HEK293T (cell line): ENCODE measurements around the gene KAT6B.
A peak's percentile ranks its signal among the peaks of the same experiment; 100 is the strongest.

Experiments used
- CTCF ChIA-PET: fragments of 350-600 bp; formaldehyde crosslinking; extraction: SDS; loops from one replicate; lab custom pipeline; 2021; ENCODE audit warnings: antibody characterized with exemption, inconsistent platforms; lab: Yijun Ruan, JAX
- POLR2A ChIA-PET: fragments of 350-600 bp; formaldehyde crosslinking; extraction: SDS; loops from one replicate; lab custom pipeline; 2020; ENCODE audit warnings: antibody characterized with exemption, inconsistent platforms; lab: Yijun Ruan, JAX
- DNase-seq: peaks from one replicate; pipeline ENCODE4 v3.0.0; 2012; ENCODE audit warnings: mixed read lengths; ENCODE audit errors: extremely low spot score
- ARNT ChIP-seq: fragments of 450-650 bp; IDR thresholded peaks from 2 replicates; pipeline ENCODE4 v1.6.1; 2017; ENCODE audit warnings: mild to moderate bottlenecking
- BHLHE40 ChIP-seq: fragments of 450-650 bp; IDR thresholded peaks from 2 replicates; pipeline ENCODE4 v1.6.1; 2016; ENCODE audit warnings: mild to moderate bottlenecking, moderate library complexity, borderline replicate concordance
- CTBP1 ChIP-seq: fragments of 450-650 bp; IDR thresholded peaks from 2 replicates; pipeline ENCODE4 v1.6.1; 2016; ENCODE audit warnings: borderline replicate concordance
- ELF4 ChIP-seq: fragments of 450-650 bp; IDR thresholded peaks from 2 replicates; pipeline ENCODE4 v1.6.1; 2017; ENCODE audit warnings: antibody characterized with exemption
- FOXA1 ChIP-seq: fragments of 450-650 bp; IDR thresholded peaks from 2 replicates; pipeline ENCODE4 v1.6.1; 2016; ENCODE audit warnings: mild to moderate bottlenecking
- FOXK2 ChIP-seq: fragments of 450-650 bp; IDR thresholded peaks from 2 replicates; pipeline ENCODE4 v1.6.1; 2016; ENCODE audit warnings: mild to moderate bottlenecking
- FOXM1 ChIP-seq: fragments of 450-650 bp; IDR thresholded peaks from 2 replicates; pipeline ENCODE4 v1.6.1; 2017; ENCODE audit warnings: mild to moderate bottlenecking, borderline replicate concordance
- HDGF ChIP-seq: fragments of 450-650 bp; IDR thresholded peaks from 2 replicates; pipeline ENCODE4 v1.6.1; 2017; ENCODE audit warnings: antibody characterized with exemption, borderline replicate concordance
- L3MBTL2 ChIP-seq: fragments of 450-650 bp; conservative IDR thresholded peaks from 2 replicates; pipeline ENCODE4 v1.6.1; 2016; ENCODE audit warnings: mild to moderate bottlenecking
- LEF1 ChIP-seq: fragments of 450-650 bp; IDR thresholded peaks from 2 replicates; pipeline ENCODE4 v1.6.1; 2017; ENCODE audit warnings: mild to moderate bottlenecking, borderline replicate concordance
- NFRKB ChIP-seq: fragments of 450-650 bp; IDR thresholded peaks from 2 replicates; pipeline ENCODE4 v1.6.1; 2016; ENCODE audit warnings: mild to moderate bottlenecking, moderate library complexity
- PKNOX1 ChIP-seq: fragments of 450-650 bp; IDR thresholded peaks from 2 replicates; pipeline ENCODE4 v1.6.1; 2016
- SP1 ChIP-seq: fragments of 450-650 bp; IDR thresholded peaks from 2 replicates; pipeline ENCODE4 v1.6.1; 2017
- SUZ12 ChIP-seq: fragments of 450-650 bp; IDR thresholded peaks from 2 replicates; pipeline ENCODE4 v1.6.1; 2016; ENCODE audit warnings: mild to moderate bottlenecking
- TARDBP ChIP-seq: fragments of 450-650 bp; IDR thresholded peaks from 2 replicates; pipeline ENCODE4 v1.6.1; 2016
- ZNF384 ChIP-seq: fragments of 450-650 bp; IDR thresholded peaks from 2 replicates; pipeline ENCODE4 v1.6.1; 2016

Gene KAT6B

GRCh38 chr10:74822521-74823089 is 3.8 kb upstream of the KAT6B start:
- CTCF ChIA-PET, result no interaction called here
- DNase-seq, result no peak
- POLR2A ChIA-PET, result interaction anchor here (0.8 kb wide), 1 partner anchor 289 kb away, joined by 3 read pairs; the partner anchor contains the start of gene SAMD8
- TF ChIP-seq CTBP1 (no peak), BHLHE40 (no peak), NFRKB (no peak), FOXM1 (no peak), ELF4 (no peak), FOXK2 (no peak), TARDBP (no peak), ZNF384 (no peak), ARNT (no peak)

- no peak for DNase-seq
- CTCF ChIA-PET, result no interaction called here
- POLR2A ChIA-PET, result no interaction called here
- TF ChIP-seq CTBP1 (peak; percentile 80; the same call in 1 of the 2 replicates), BHLHE40 (no peak), TARDBP (no peak), PKNOX1 (peak; percentile 81)
Measured at GRCh38 chr10:74823791-74824183, 2.6 kb upstream of the KAT6B start.

- POLR2A ChIA-PET, result interaction anchor here (0.7 kb wide), 1 partner anchor 25 kb away, joined by 3 read pairs; no protein-coding TSS in a partner anchor
- DNase-seq, result no peak
- CTCF ChIA-PET, result no interaction called here
- TF ChIP-seq NFRKB, result no peak
- TF ChIP-seq BHLHE40, result no peak
- TF ChIP-seq L3MBTL2, result peak; percentile 52
- TF ChIP-seq FOXK2, result no peak
- TF ChIP-seq SP1, result no peak
- TF ChIP-seq CTBP1, result no peak
Measured at GRCh38 chr10:74824184-74824899, 2.1 kb upstream of the KAT6B start.

GRCh38 chr10:74824900-74825370 is 1.5 kb upstream of the KAT6B start:
- DNase-seq, result no peak
- ChIA-PET POLR2A (interaction anchor here (0.6 to 0.7 kb wide), 2 partner anchors 24 to 121 kb away, joined by 3 read pairs; no protein-coding TSS in a partner anchor), CTCF (no interaction called here)
- TF ChIP-seq FOXK2 (no peak), ELF4 (no peak), HDGF (no peak), ZNF384 (no peak), TARDBP (no peak), FOXA1 (no peak), LEF1 (no peak), SUZ12 (no peak)

- TF ChIP-seq ARNT (no peak), CTBP1 (peak; percentile 68; the same call in 1 of the 2 replicates), L3MBTL2 (peak; percentile 87)
- POLR2A ChIA-PET, result interaction anchor here (0.6 to 1.0 kb wide), 5 partner anchors 27 to 194 kb away, joined by 3 read pairs; no protein-coding TSS in a partner anchor
- DNase-seq, result peak; percentile 42
- CTCF ChIA-PET, result interaction anchor here (0.5 kb wide), 1 partner anchor 127 kb away, joined by 11 read pairs; no protein-coding TSS in a partner anchor
Measured at GRCh38 chr10:74825371-74826141, 844 bp upstream of the KAT6B start.

GRCh38 chr10:74827045-74827441 is 643 bp downstream of the KAT6B start:
- ChIA-PET CTCF (no interaction called here), POLR2A (interaction anchor here (1.2 kb wide), 1 partner anchor 9 kb away, joined by 3 read pairs; no protein-coding TSS in a partner anchor)
- TF ChIP-seq SP1 (no peak), L3MBTL2 (peak; percentile 37; the same call in 1 of the 2 replicates), ARNT (no peak), CTBP1 (peak; percentile 35; the same call in 1 of the 2 replicates)
- no peak for DNase-seq

- no peak for DNase-seq
- ChIA-PET POLR2A (interaction anchor here (1.2 kb wide), 1 partner anchor 9 kb away, joined by 3 read pairs; no protein-coding TSS in a partner anchor), CTCF (no interaction called here)
- TF ChIP-seq NFRKB (no peak), LEF1 (no peak), TARDBP (no peak), ARNT (no peak), ELF4 (no peak), FOXM1 (no peak), SUZ12 (no peak), SP1 (no peak), FOXA1 (no peak), L3MBTL2 (no peak), CTBP1 (no peak), FOXK2 (no peak), BHLHE40 (no peak), PKNOX1 (no peak)
Measured at GRCh38 chr10:74827694-74828093, 1.3 kb downstream of the KAT6B start.
